A673 (cell line): ENCODE measurements around the gene PBX1. TPM values are rescaled to one million over a fixed set of nuclear protein-coding genes. Genes with fewer than 3 reads are reported as not detected.

Source experiments
- BruUV-seq: library from RNA; stranded (reverse); fragments of 400-500 nt; replicated peaks from 2 replicates; lab custom pipeline; 2021; lab: Mats Ljungman, UMichigan
- CTCF ChIA-PET: fragments of 300-600 bp; sonication (Branson Sonifier 250); formaldehyde crosslinking; loops from one replicate; lab custom pipeline; 2022; ENCODE audit warnings: antibody characterized with exemption; lab: Charles Lee
- POLR2A ChIA-PET: fragments of 300-600 bp; sonication (Branson Sonifier 250); formaldehyde crosslinking; loops from one replicate; lab custom pipeline; 2022; ENCODE audit warnings: antibody characterized with exemption; ENCODE audit not compliant: low non-redundant PET; lab: Charles Lee
- DNase-seq: peaks from one replicate; pipeline ENCODE4 v3.0.0-alpha.2; 2015; ENCODE audit warnings: low spot score
- H3K27ac ChIP-seq: fragments of 200-600 bp; sonication (generic); 2 replicates; pipeline ENCODE4 v1.5.1; 2016; ENCODE audit warnings: mixed run types, low read depth, mild to moderate bottlenecking, mixed read lengths, antibody characterized with exemption, low read length; ENCODE audit not compliant: poor library complexity, severe bottlenecking
- H3K27me3 ChIP-seq: fragments of 200-600 bp; sonication (generic); replicated peaks from 2 replicates; pipeline ENCODE4 v1.6.1; 2017; ENCODE audit warnings: mixed run types, low read depth, mild to moderate bottlenecking, mixed read lengths, antibody characterized with exemption, low read length; ENCODE audit not compliant: insufficient read depth, poor library complexity
- H3K36me3 ChIP-seq: fragments of 200-600 bp; sonication (generic); 2 replicates; pipeline ENCODE4 v1.6.1; 2016; ENCODE audit warnings: mixed run types, mild to moderate bottlenecking, mixed read lengths, antibody characterized with exemption, low read length; ENCODE audit not compliant: insufficient read depth, poor library complexity, severe bottlenecking
- H3K4me1 ChIP-seq: fragments of 200-600 bp; sonication (generic); 2 replicates; pipeline ENCODE4 v1.6.1; 2017; ENCODE audit warnings: mixed run types, mild to moderate bottlenecking, mixed read lengths, antibody characterized with exemption, low read length; ENCODE audit not compliant: insufficient read depth, poor library complexity, severe bottlenecking
- H3K4me3 ChIP-seq: fragments of 200-600 bp; sonication (generic); 2 replicates; pipeline ENCODE4 v1.5.1; 2016; ENCODE audit warnings: low read depth, mixed run types, mild to moderate bottlenecking, mixed read lengths, low read length; ENCODE audit not compliant: poor library complexity, severe bottlenecking
- H3K9me3 ChIP-seq: fragments of 200-600 bp; sonication (generic); 2 replicates; pipeline ENCODE4 v1.6.1; 2016; ENCODE audit warnings: mixed run types, low read depth, mild to moderate bottlenecking, mixed read lengths, antibody characterized with exemption, low read length; ENCODE audit not compliant: poor library complexity, severe bottlenecking
- CTCF ChIP-seq: fragments of 300-800, 200-600 bp; sonication (generic); conservative IDR thresholded peaks from 2 replicates; pipeline ENCODE4 v1.5.1; 2017; ENCODE audit warnings: low read depth, mild to moderate bottlenecking, antibody characterized with exemption, low read length, moderate library complexity, mixed read lengths
- EZH2 ChIP-seq: fragments of 200-600 bp; sonication (generic); IDR thresholded peaks from 2 replicates; pipeline ENCODE4 v1.6.1; 2017; ENCODE audit warnings: borderline replicate concordance, low read depth, mild to moderate bottlenecking, mixed read lengths, antibody characterized with exemption, low read length; ENCODE audit not compliant: poor library complexity, severe bottlenecking
- intact Hi-C: fragments of 100-400 bp; cut with micrococcal nuclease; formaldehyde crosslinking; loops from one replicate; pipeline ENCODE4 v1.10.0; 2022; ENCODE audit not compliant: unreplicated experiment
- total RNA-seq: library from RNA; stranded (reverse); gene quantifications from 2 replicates; pipeline ENCODE4 v1.2.3, GENCODE V29; 2021

Gene PBX1
- total RNA-seq, 1 experiment from 2014 or later = 51.5 TPM

GRCh38 chr1:164768619-164769018 lies 209.6 kb downstream of the PBX1 start:
- Histone ChIP-seq H3K9me3 (no peaks in the 10 kb centered on the region), H3K27me3 (no peaks in the 10 kb centered on the region), H3K4me1 (peaks cover 8% of the 10 kb centered on the region), H3K36me3 (no peaks in the 10 kb centered on the region), H3K27ac (no peak overlapping the region), H3K4me3 (no peak overlapping the region)
- DNase-seq = no peak
- no TSS peak for BruUV-seq
- ChIA-PET POLR2A (no interaction called here), CTCF (no interaction called here)
- intact Hi-C loops = no loop called here
- TF ChIP-seq CTCF (no peak), EZH2 (no peak)

DNA sequence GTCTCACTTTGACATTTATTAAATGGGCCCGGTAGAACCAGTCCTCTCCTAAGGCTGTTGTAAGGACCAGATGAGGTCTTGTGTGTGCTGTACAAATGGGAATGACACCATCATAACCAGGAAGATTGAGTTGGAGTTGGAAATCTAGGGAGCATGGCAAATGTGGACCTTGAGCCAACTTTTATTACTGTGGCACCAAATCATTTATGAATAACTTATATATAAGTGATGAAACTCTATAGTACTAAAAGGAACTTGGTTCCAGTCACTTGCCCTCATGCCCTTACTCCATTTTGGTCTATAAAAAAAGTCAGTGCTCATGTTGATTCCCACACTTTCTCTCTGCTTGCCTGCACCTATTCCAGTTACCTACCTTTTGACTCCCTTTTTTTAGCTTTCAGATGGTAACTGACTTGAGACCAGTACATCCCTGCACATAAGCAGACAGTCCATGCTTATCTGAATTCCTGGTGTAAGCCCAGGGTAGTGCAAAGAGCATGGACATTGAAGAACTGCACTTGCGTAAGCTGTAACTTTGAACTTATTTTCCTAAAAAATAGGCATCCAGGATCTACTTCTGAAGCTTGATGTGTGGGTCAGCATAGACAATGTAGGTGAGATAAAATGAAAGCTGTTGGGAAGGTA lies 210.6 kb downstream of the PBX1 start:
- no peak overlapping the region for H3K27ac ChIP-seq
- POLR2A ChIA-PET = no interaction called here
- no peaks in the 10 kb centered on the region for H3K36me3 ChIP-seq
- H3K4me1 ChIP-seq = peaks cover 13% of the 10 kb centered on the region
- intact Hi-C loops = no loop called here
- no peak for DNase-seq
- CTCF ChIA-PET = no interaction called here
- no peaks in the 10 kb centered on the region for H3K9me3 ChIP-seq
- no peaks in the 10 kb centered on the region for H3K27me3 ChIP-seq
- BruUV-seq = no TSS peak
- no peak overlapping the region for H3K4me3 ChIP-seq
- TF ChIP-seq CTCF (no peak), EZH2 (no peak)

DNA sequence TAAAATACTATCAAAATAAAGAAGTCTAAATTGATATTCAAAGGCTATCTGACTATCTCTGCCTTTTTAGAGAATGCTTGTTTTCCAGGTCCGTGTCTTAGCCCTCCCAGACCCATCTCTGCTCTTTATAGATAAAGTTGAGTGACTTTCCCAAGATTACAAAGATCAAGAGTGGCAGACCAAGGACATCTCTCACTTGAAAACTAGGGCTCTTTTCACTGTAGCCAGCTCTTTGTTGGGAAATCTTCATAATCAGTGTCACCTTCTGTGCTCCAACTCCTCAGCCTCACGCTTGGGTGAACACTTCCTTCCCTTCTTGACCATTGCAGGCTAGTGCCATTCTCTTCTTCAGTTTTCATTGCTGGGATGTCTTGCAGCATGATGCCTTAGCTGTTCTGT lies 211.1 kb downstream of the PBX1 start:
- CTCF ChIA-PET = no interaction called here
- BruUV-seq = no TSS peak
- DNase-seq = no peak
- POLR2A ChIA-PET = no interaction called here
- intact Hi-C loops = no loop called here
- H3K9me3 ChIP-seq = no peaks in the 10 kb centered on the region
- no peaks in the 10 kb centered on the region for H3K36me3 ChIP-seq
- H3K27ac ChIP-seq = no peak overlapping the region
- H3K4me3 ChIP-seq = no peak overlapping the region
- H3K4me1 ChIP-seq = peaks cover 18% of the 10 kb centered on the region
- TF ChIP-seq CTCF (no peak), EZH2 (no peak)
- H3K27me3 ChIP-seq = no peaks in the 10 kb centered on the region
